Activated T-helper 1 cell treated with anti-CD3 and anti-CD28 coated beads, Interleukin-12 subunit alpha, Interleukin-12 subunit beta, Interleukin-2, Interleukin-4 antibody, amounts not matched to agents 30 ng/mL and 10 ng/mL and 1 ng/mL, durations not matched to agents 14 hours and 24 hours and 36 hours (primary cell): ENCODE data around the gene GARNL3. TPM values are rescaled to one million over a fixed set of nuclear protein-coding genes. Genes with fewer than 3 reads are reported as not detected.

Experiments used
- total RNA-seq: library from RNA; stranded (reverse); gene quantifications from 2 replicates; pipeline ENCODE4 v1.2.3, GENCODE V29; 2022

Gene GARNL3
- total RNA-seq, 1 donor from 2014 or later = 2.0 TPM

Other genes starting within 250 kb of the GARNL3 start
- gene ANGPTL2, start 142.1 kb upstream of the GARNL3 start, total RNA-seq = not detected in 2 replicates
- 10.4 and 11.6 TPM in 2 replicates for gene SLC2A8, start 132.4 kb downstream of the GARNL3 start, total RNA-seq
- gene ZNF79, start 159.6 kb downstream of the GARNL3 start, total RNA-seq = 21.7 and 23.1 TPM in 2 replicates
- gene RPL12, start 186.6 kb downstream of the GARNL3 start, total RNA-seq = 1,157 and 1,162 TPM in 2 replicates
- 23.8 and 25.8 TPM in 2 replicates for gene LRSAM1, start 186.7 kb downstream of the GARNL3 start, total RNA-seq